PC-9 (cell line): ENCODE data around the gene RFX4.

Experiments
- EZH2 ChIP-seq: fragments of 200-600 bp; sonication (generic); IDR thresholded peaks from 2 replicates; pipeline ENCODE4 v1.8.0; 2017; ENCODE audit warnings: antibody characterized with exemption, low read depth
- TF ChIP-seq, protein P1 (sequence below): fragments of 200-600 bp; sonication (generic); conservative IDR thresholded peaks from 2 replicates; pipeline ENCODE4 v1.6.1; 2017; ENCODE audit warnings: mixed run types, antibody characterized with exemption, mild to moderate bottlenecking, moderate library complexity

GRCh38 chr12:106655577-106655976, 72.8 kb downstream of the RFX4 start:
- TF ChIP-seq, protein P1, sequence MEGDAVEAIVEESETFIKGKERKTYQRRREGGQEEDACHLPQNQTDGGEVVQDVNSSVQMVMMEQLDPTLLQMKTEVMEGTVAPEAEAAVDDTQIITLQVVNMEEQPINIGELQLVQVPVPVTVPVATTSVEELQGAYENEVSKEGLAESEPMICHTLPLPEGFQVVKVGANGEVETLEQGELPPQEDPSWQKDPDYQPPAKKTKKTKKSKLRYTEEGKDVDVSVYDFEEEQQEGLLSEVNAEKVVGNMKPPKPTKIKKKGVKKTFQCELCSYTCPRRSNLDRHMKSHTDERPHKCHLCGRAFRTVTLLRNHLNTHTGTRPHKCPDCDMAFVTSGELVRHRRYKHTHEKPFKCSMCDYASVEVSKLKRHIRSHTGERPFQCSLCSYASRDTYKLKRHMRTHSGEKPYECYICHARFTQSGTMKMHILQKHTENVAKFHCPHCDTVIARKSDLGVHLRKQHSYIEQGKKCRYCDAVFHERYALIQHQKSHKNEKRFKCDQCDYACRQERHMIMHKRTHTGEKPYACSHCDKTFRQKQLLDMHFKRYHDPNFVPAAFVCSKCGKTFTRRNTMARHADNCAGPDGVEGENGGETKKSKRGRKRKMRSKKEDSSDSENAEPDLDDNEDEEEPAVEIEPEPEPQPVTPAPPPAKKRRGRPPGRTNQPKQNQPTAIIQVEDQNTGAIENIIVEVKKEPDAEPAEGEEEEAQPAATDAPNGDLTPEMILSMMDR = no peak
- no peak for TF ChIP-seq EZH2
